ENCODE measurements around the gene UBQLN4.

UBQLN4 gene

GRCh38 chr1:156062189-156062588 lies 8.6 kb upstream of the UBQLN4 start:
- CTCF ChIA-PET, result interaction anchor here (0.7 to 1.6 kb wide), 2 partner anchors 55 to 68 kb away, joined by 4 to 6 read pairs; no protein-coding TSS in a partner anchor
- POLR2A ChIA-PET, result interaction anchor here (0.8 kb wide), 1 partner anchor 100 kb away, joined by 3 read pairs; no protein-coding TSS in a partner anchor
- peaks cover 4% of the 10 kb centered on the region; the same call in 1 of the 2 replicates for H3K4me1 ChIP-seq (ENCODE audit: control insufficient read depth, insufficient read depth, low read length)
- no peak for TF ChIP-seq ZBTB48 (tag by site-specific recombination; IDR thresholded peaks at IDR 0.05)
- peak; percentile 81 for TF ChIP-seq KLF1 (tag by site-specific recombination; IDR thresholded peaks at IDR 0.05)
- H3K27ac ChIP-seq (ENCODE audit: extremely low read depth, low read depth, low read length), result no peak overlapping the region
- no peaks in the 10 kb centered on the region for H3K9me3 ChIP-seq (ENCODE audit: control insufficient read depth, insufficient read depth, low read depth, low read length)
- H3K4me3 ChIP-seq (ENCODE audit: low read depth, low read length), result no peak overlapping the region
- peaks cover 0 to 14% of the 10 kb centered on the region in 2 experiments; a peak in 1 of 3 replicates for H3K36me3 ChIP-seq (ENCODE audit: control insufficient read depth in 2 of 2, insufficient read depth in 1 of 2, low read length in 2 of 2)

GRCh38 chr1:156060937-156061636 lies 7.5 kb upstream of the UBQLN4 start, which contains the start of gene RAB25:
RAB25 (plus strand) TSS chr1:156061160; CDS start chr1:156061401, 241 bp downstream.
- Histone ChIP-seq H3K36me3 (ENCODE audit: control insufficient read depth in 2 of 2, insufficient read depth in 1 of 2, low read length in 2 of 2) (peaks cover 0 to 18% of the 10 kb centered on the region in 2 experiments; a peak in 2 of 3 replicates), H3K9me3 (ENCODE audit: control insufficient read depth, insufficient read depth, low read depth, low read length) (no peaks in the 10 kb centered on the region), H3K27ac (ENCODE audit: extremely low read depth, low read depth, low read length) (no peak within 1 kb of the TSS), H3K4me3 (ENCODE audit: low read depth, low read length) (peak within 1 kb of the TSS; percentile 1; the same call in 1 of the 2 replicates), H3K4me1 (ENCODE audit: control insufficient read depth, insufficient read depth, low read length) (peaks cover 4% of the 10 kb centered on the region; the same call in 1 of the 2 replicates)
- TF ChIP-seq, protein P1, sequence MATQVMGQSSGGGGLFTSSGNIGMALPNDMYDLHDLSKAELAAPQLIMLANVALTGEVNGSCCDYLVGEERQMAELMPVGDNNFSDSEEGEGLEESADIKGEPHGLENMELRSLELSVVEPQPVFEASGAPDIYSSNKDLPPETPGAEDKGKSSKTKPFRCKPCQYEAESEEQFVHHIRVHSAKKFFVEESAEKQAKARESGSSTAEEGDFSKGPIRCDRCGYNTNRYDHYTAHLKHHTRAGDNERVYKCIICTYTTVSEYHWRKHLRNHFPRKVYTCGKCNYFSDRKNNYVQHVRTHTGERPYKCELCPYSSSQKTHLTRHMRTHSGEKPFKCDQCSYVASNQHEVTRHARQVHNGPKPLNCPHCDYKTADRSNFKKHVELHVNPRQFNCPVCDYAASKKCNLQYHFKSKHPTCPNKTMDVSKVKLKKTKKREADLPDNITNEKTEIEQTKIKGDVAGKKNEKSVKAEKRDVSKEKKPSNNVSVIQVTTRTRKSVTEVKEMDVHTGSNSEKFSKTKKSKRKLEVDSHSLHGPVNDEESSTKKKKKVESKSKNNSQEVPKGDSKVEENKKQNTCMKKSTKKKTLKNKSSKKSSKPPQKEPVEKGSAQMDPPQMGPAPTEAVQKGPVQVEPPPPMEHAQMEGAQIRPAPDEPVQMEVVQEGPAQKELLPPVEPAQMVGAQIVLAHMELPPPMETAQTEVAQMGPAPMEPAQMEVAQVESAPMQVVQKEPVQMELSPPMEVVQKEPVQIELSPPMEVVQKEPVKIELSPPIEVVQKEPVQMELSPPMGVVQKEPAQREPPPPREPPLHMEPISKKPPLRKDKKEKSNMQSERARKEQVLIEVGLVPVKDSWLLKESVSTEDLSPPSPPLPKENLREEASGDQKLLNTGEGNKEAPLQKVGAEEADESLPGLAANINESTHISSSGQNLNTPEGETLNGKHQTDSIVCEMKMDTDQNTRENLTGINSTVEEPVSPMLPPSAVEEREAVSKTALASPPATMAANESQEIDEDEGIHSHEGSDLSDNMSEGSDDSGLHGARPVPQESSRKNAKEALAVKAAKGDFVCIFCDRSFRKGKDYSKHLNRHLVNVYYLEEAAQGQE (tag by site-specific recombination; IDR thresholded peaks at IDR 0.05), result no peak
- no peak for TF ChIP-seq IKZF3 (tag by site-specific recombination; IDR thresholded peaks at IDR 0.05)
- no peak for TF ChIP-seq ZNF544 (tag by site-specific recombination; IDR thresholded peaks at IDR 0.05)
- no peak for TF ChIP-seq ZNF112 (tag by site-specific recombination; IDR thresholded peaks at IDR 0.05)
- TF ChIP-seq ZNF211 (tag by site-specific recombination; IDR thresholded peaks at IDR 0.05; ENCODE audit: low read depth), result no peak
- TF ChIP-seq ZNF157 (tag by site-specific recombination; IDR thresholded peaks at IDR 0.05), result no peak
- TF ChIP-seq GLIS1 (tag by site-specific recombination; IDR thresholded peaks at IDR 0.05), result peak; percentile 49; the same call in 1 of the 2 replicates
- TF ChIP-seq SCRT2 (tag by site-specific recombination; IDR thresholded peaks at IDR 0.05), result peak; percentile 92
- no peak for TF ChIP-seq SETDB1 (IDR thresholded peaks at IDR 0.05; ENCODE audit: insufficient read length, low read length)
- TF ChIP-seq RBAK (tag by site-specific recombination; IDR thresholded peaks at IDR 0.05), result no peak
- no peak for TF ChIP-seq ZNF518A (tag by site-specific recombination; conservative IDR thresholded peaks at IDR 0.05; ENCODE audit: low read depth)
- TF ChIP-seq ZNF221 (tag by site-specific recombination; IDR thresholded peaks at IDR 0.05; ENCODE audit: borderline replicate concordance), result no peak
- TF ChIP-seq ATF2 (tag by site-specific recombination; IDR thresholded peaks at IDR 0.05; ENCODE audit: low read depth), result peak; percentile 63
- TF ChIP-seq ZNF626 (tag by site-specific recombination; IDR thresholded peaks at IDR 0.05), result no peak
- TF ChIP-seq SCRT1 (tag by site-specific recombination; IDR thresholded peaks at IDR 0.05; ENCODE audit: borderline replicate concordance), result peak; percentile 70; the same call in 1 of the 2 replicates
- TF ChIP-seq TRIM28 (IDR thresholded peaks at IDR 0.05; ENCODE audit: borderline replicate concordance, low read length), result no peak
- peak; percentile 39; the same call in 1 of the 2 replicates for TF ChIP-seq ZIC2 (tag by site-specific recombination; IDR thresholded peaks at IDR 0.05)
- POLR2A ChIA-PET, result interaction anchor here (0.5 kb wide), 1 partner anchor 156 kb away, joined by 5 read pairs; no protein-coding TSS in a partner anchor
- CTCF ChIA-PET, result interaction anchor here (0.7 to 1.2 kb wide), 5 partner anchors 22 to 210 kb away, joined by 3 to 4 read pairs (median 3); no protein-coding TSS in a partner anchor
